Measurements from ENCODE around the gene SCNN1A. TPM values are rescaled to one million over a fixed set of nuclear protein-coding genes. Genes with fewer than 3 reads are reported as not detected.
A peak's percentile ranks its signal among the peaks of the same experiment; 100 is the strongest.

Gene SCNN1A
- total and polyA plus RNA-seq, 2 of the 13 experiments (the other 11 are each of a cell fraction or from before 2014, with no cell fraction given) = 1.5 to 14.6 TPM

DNA sequence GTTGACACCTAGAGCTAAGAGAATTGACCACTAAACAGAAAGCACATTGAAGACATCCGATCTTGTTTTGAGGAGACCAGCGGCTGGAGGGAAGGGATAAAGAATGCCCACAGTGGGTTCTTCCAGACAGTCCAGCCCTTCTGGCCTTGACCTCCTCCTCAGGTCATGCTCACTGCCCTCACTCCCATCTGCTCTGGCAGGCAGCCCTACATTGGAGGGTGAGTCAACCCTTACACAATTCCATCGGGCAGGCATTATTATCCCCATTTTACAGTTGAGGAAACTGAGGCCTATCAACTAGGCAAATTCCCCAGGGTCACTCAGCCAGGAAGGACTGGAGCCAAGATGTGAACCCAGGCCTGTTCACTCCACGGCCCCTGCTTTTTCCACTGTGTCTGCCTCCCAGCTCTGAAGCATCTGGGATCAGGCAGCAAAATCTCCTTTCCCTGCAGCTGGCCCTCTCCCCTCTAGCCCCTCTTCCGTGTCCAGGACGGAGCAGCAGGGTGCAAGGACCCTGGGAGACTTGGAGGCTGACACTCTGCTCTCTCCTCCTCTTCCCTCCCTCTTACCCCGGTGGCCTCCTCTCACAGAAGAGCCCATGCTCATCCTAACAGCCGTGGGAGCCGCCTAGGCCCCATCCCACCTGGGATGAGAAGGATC is 5.3 kb downstream of the SCNN1A start (continued):
- peak; percentile 52; the same call in 1 of the 2 replicates for TF ChIP-seq NR2F6 (IDR thresholded peaks at IDR 0.05)
- TF ChIP-seq NR2F6 (CRISPR knock-in tag; IDR thresholded peaks at IDR 0.05) = peak; percentile 61
- TF ChIP-seq, protein P1, sequence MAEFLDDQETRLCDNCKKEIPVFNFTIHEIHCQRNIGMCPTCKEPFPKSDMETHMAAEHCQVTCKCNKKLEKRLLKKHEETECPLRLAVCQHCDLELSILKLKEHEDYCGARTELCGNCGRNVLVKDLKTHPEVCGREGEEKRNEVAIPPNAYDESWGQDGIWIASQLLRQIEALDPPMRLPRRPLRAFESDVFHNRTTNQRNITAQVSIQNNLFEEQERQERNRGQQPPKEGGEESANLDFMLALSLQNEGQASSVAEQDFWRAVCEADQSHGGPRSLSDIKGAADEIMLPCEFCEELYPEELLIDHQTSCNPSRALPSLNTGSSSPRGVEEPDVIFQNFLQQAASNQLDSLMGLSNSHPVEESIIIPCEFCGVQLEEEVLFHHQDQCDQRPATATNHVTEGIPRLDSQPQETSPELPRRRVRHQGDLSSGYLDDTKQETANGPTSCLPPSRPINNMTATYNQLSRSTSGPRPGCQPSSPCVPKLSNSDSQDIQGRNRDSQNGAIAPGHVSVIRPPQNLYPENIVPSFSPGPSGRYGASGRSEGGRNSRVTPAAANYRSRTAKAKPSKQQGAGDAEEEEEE (CRISPR knock-in tag; IDR thresholded peaks at IDR 0.05; ENCODE audit: borderline replicate concordance) = no peak
- TF ChIP-seq, protein P2, sequence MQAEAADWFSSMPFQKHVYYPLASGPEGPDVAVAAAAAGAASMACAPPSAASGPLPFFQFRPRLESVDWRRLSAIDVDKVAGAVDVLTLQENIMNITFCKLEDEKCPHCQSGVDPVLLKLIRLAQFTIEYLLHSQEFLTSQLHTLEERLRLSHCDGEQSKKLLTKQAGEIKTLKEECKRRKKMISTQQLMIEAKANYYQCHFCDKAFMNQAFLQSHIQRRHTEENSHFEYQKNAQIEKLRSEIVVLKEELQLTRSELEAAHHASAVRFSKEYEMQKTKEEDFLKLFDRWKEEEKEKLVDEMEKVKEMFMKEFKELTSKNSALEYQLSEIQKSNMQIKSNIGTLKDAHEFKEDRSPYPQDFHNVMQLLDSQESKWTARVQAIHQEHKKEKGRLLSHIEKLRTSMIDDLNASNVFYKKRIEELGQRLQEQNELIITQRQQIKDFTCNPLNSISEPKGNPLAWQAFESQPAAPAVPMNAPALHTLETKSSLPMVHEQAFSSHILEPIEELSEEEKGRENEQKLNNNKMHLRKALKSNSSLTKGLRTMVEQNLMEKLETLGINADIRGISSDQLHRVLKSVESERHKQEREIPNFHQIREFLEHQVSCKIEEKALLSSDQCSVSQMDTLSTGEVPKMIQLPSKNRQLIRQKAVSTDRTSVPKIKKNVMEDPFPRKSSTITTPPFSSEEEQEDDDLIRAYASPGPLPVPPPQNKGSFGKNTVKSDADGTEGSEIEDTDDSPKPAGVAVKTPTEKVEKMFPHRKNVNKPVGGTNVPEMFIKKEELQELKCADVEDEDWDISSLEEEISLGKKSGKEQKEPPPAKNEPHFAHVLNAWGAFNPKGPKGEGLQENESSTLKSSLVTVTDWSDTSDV (CRISPR knock-in tag; IDR thresholded peaks at IDR 0.05) = 0 out of 2 replicates have a peak, but pooled peaks have one; percentile 56
- no peak for TF ChIP-seq NKX3-1 (CRISPR knock-in tag; IDR thresholded peaks at IDR 0.05)
- no peak for TF ChIP-seq ZZZ3 (CRISPR knock-in tag; IDR thresholded peaks at IDR 0.05; ENCODE audit: borderline replicate concordance)
- TF ChIP-seq, protein P3, sequence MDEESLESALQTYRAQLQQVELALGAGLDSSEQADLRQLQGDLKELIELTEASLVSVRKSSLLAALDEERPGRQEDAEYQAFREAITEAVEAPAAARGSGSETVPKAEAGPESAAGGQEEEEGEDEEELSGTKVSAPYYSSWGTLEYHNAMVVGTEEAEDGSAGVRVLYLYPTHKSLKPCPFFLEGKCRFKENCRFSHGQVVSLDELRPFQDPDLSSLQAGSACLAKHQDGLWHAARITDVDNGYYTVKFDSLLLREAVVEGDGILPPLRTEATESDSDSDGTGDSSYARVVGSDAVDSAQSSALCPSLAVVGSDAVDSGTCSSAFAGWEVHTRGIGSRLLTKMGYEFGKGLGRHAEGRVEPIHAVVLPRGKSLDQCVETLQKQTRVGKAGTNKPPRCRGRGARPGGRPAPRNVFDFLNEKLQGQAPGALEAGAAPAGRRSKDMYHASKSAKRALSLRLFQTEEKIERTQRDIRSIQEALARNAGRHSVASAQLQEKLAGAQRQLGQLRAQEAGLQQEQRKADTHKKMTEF (CRISPR knock-in tag; IDR thresholded peaks at IDR 0.05) = no peak
- no peak for TF ChIP-seq NFYB (CRISPR knock-in tag; IDR thresholded peaks at IDR 0.05)
- TF ChIP-seq, protein P4, sequence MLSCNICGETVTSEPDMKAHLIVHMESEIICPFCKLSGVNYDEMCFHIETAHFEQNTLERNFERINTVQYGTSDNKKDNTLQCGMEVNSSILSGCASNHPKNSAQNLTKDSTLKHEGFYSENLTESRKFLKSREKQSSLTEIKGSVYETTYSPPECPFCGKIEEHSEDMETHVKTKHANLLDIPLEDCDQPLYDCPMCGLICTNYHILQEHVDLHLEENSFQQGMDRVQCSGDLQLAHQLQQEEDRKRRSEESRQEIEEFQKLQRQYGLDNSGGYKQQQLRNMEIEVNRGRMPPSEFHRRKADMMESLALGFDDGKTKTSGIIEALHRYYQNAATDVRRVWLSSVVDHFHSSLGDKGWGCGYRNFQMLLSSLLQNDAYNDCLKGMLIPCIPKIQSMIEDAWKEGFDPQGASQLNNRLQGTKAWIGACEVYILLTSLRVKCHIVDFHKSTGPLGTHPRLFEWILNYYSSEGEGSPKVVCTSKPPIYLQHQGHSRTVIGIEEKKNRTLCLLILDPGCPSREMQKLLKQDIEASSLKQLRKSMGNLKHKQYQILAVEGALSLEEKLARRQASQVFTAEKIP (CRISPR knock-in tag; IDR thresholded peaks at IDR 0.05; ENCODE audit: borderline replicate concordance) = no peak
- TF ChIP-seq ZNF660 (CRISPR knock-in tag; IDR thresholded peaks at IDR 0.05; ENCODE audit: borderline replicate concordance, low read depth) = no peak
- TF ChIP-seq, protein P5, sequence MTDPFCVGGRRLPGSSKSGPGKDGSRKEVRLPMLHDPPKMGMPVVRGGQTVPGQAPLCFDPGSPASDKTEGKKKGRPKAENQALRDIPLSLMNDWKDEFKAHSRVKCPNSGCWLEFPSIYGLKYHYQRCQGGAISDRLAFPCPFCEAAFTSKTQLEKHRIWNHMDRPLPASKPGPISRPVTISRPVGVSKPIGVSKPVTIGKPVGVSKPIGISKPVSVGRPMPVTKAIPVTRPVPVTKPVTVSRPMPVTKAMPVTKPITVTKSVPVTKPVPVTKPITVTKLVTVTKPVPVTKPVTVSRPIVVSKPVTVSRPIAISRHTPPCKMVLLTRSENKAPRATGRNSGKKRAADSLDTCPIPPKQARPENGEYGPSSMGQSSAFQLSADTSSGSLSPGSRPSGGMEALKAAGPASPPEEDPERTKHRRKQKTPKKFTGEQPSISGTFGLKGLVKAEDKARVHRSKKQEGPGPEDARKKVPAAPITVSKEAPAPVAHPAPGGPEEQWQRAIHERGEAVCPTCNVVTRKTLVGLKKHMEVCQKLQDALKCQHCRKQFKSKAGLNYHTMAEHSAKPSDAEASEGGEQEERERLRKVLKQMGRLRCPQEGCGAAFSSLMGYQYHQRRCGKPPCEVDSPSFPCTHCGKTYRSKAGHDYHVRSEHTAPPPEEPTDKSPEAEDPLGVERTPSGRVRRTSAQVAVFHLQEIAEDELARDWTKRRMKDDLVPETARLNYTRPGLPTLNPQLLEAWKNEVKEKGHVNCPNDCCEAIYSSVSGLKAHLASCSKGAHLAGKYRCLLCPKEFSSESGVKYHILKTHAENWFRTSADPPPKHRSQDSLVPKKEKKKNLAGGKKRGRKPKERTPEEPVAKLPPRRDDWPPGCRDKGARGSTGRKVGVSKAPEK (CRISPR knock-in tag; IDR thresholded peaks at IDR 0.05; ENCODE audit: borderline replicate concordance) = no peak
- TF ChIP-seq FOSL2 (CRISPR knock-in tag; IDR thresholded peaks at IDR 0.05) = peak; percentile 88
- no peak for TF ChIP-seq RBAK (CRISPR knock-in tag; IDR thresholded peaks at IDR 0.05)
- no peak for TF ChIP-seq MIER2 (CRISPR knock-in tag; IDR thresholded peaks at IDR 0.05)
- no peak for TF ChIP-seq MED13 (CRISPR knock-in tag; IDR thresholded peaks at IDR 0.05)

Data from HepG2 (cell line).